ENCODE results near the gene TCHP.

TCHP gene

GRCh38 chr12:109930028-109930800 is 30.1 kb downstream of the TCHP start:
- FAIRE-seq = no peak
- DNase-seq (ENCODE audit: insufficient read length, low spot score) = no peak

GRCh38 chr12:109931143-109931542 is 31.1 kb downstream of the TCHP start:
- FAIRE-seq (no peak), DNase-seq (ENCODE audit: insufficient read length, low spot score) (no peak)

GRCh38 chr12:109932878-109933503 is 32.9 kb downstream of the TCHP start:
- no peak for FAIRE-seq

GRCh38 chr12:109934026-109934425 is 34.0 kb downstream of the TCHP start:
- FAIRE-seq = peak; percentile 65
- DNase-seq (ENCODE audit: insufficient read length, low spot score) = no peak

More at GRCh38 chr12:109932878-109933503, 32.9 kb downstream of the TCHP start:
- DNase-seq (ENCODE audit: insufficient read length, low spot score) = no peak

GRCh38 chr12:109937371-109937770 is 37.3 kb downstream of the TCHP start:
- FAIRE-seq = no peak

GRCh38 chr12:109938947-109939346 is 38.9 kb downstream of the TCHP start:
- no peak for FAIRE-seq
- no peak for DNase-seq (ENCODE audit: insufficient read length, low spot score)

More at GRCh38 chr12:109937371-109937770, 37.3 kb downstream of the TCHP start:
- no peak for DNase-seq (ENCODE audit: insufficient read length, low spot score)

- DNase-seq (ENCODE audit: insufficient read length, low spot score) (no peak), FAIRE-seq (no peak)
Observed at GRCh38 chr12:109939504-109939903, 39.4 kb downstream of the TCHP start.

- DNase-seq (ENCODE audit: insufficient read length, low spot score) (no peak), FAIRE-seq (no peak)
Observed at GRCh38 chr12:109940339-109940923, 40.4 kb downstream of the TCHP start.

GRCh38 chr12:109943811-109944210 is 43.7 kb downstream of the TCHP start:
- no peak for FAIRE-seq

GRCh38 chr12:109944561-109945359 is 44.7 kb downstream of the TCHP start:
- FAIRE-seq (no peak), DNase-seq (ENCODE audit: insufficient read length, low spot score) (no peak)

More at GRCh38 chr12:109943811-109944210, 43.7 kb downstream of the TCHP start:
- DNase-seq (ENCODE audit: insufficient read length, low spot score) = no peak

GRCh38 chr12:109946505-109946904 is 46.4 kb downstream of the TCHP start:
- no peak for FAIRE-seq

GRCh38 chr12:109946913-109947312 is 46.8 kb downstream of the TCHP start:
- FAIRE-seq (no peak), DNase-seq (ENCODE audit: insufficient read length, low spot score) (no peak)

More at GRCh38 chr12:109946505-109946904, 46.4 kb downstream of the TCHP start:
- DNase-seq (ENCODE audit: insufficient read length, low spot score) = no peak

GRCh38 chr12:109947521-109947920 is 47.4 kb downstream of the TCHP start:
- DNase-seq (ENCODE audit: insufficient read length, low spot score) (no peak), FAIRE-seq (no peak)

GRCh38 chr12:109948368-109948767 is 48.3 kb downstream of the TCHP start:
- DNase-seq (ENCODE audit: insufficient read length, low spot score) (no peak), FAIRE-seq (no peak)

- FAIRE-seq (no peak), DNase-seq (ENCODE audit: insufficient read length, low spot score) (no peak)
Observed at GRCh38 chr12:109949089-109949488, 49.0 kb downstream of the TCHP start.

- no peak for FAIRE-seq
Observed at GRCh38 chr12:109950625-109951024, 50.6 kb downstream of the TCHP start.

GRCh38 chr12:109951136-109951535 is 51.1 kb downstream of the TCHP start:
- DNase-seq (ENCODE audit: insufficient read length, low spot score) = no peak
- FAIRE-seq = no peak

More at GRCh38 chr12:109950625-109951024, 50.6 kb downstream of the TCHP start:
- no peak for DNase-seq (ENCODE audit: insufficient read length, low spot score)

GRCh38 chr12:109951751-109952150 is 51.7 kb downstream of the TCHP start:
- no peak for DNase-seq (ENCODE audit: insufficient read length, low spot score)

GRCh38 chr12:109952160-109952858 is 52.2 kb downstream of the TCHP start:
- peak; percentile 87 for FAIRE-seq
- DNase-seq (ENCODE audit: insufficient read length, low spot score) = peak; percentile 30

More at GRCh38 chr12:109951751-109952150, 51.7 kb downstream of the TCHP start:
- FAIRE-seq = no peak

- no peak for FAIRE-seq
- DNase-seq (ENCODE audit: insufficient read length, low spot score) = no peak
Observed at GRCh38 chr12:109952873-109953272, 52.8 kb downstream of the TCHP start.

Measured in GM19239 (cell line).